Ectodermal cell (in vitro differentiated cells): ENCODE measurements around the gene VGLL2.

Source experiments
- H3K27ac ChIP-seq: 2 replicates; pipeline ENCODE4 v1.7.0; 2013; ENCODE audit warnings: mild to moderate bottlenecking, low read depth, low read length; ENCODE audit not compliant: insufficient read depth, poor library complexity, severe bottlenecking
- H3K27me3 ChIP-seq: 2 replicates; pipeline ENCODE4 v1.7.0; 2013; ENCODE audit warnings: mild to moderate bottlenecking, low read length; ENCODE audit not compliant: insufficient read depth, control insufficient read depth, poor library complexity, severe bottlenecking
- H3K36me3 ChIP-seq: one replicate; pipeline ENCODE4 v1.7.0; 2013; ENCODE audit warnings: low read length; ENCODE audit not compliant: control insufficient read depth, insufficient read depth
- H3K4me1 ChIP-seq: one replicate; pipeline ENCODE4 v1.7.0; 2013; ENCODE audit warnings: low read length; ENCODE audit not compliant: control insufficient read depth, insufficient read depth
- H3K4me3 ChIP-seq: 2 replicates; pipeline ENCODE4 v1.7.0; 2013; ENCODE audit warnings: low read depth, low read length, control low read depth; ENCODE audit not compliant: insufficient read depth
- H3K9me3 ChIP-seq: 2 replicates; pipeline ENCODE4 v1.7.0; 2013; ENCODE audit warnings: mild to moderate bottlenecking, low read length, moderate library complexity; ENCODE audit not compliant: control insufficient read depth
- WGBS, 2 experiments: methylation state at CpG; one replicate each; pipeline ENCODE4 v1.1.7; 2013; ENCODE audit warnings: missing lambda C conversion rate in 2 of 2; 5-methylcytosine and 5-hydroxymethylcytosine counted together

VGLL2 gene

DNA sequence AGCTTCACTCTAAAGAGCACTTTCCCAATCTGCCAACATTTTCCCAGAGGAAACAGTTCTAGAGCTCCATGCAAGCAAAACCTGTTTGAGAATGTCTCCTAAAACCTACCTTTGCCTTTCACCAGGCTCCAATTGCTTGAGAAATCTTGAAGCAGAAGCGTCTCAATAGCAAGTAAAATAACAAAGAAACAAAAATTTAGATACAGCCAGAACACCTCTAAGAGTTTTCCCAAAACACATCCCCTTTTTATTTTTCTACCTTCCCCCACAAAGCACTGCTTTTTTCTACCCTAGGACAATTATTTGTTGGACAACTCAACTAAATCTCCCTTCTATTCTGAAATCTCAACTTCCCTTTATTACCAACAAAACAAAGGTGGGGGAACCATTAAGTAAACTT lies 3.6 kb downstream of the VGLL2 start:
- peaks cover 99% of the 10 kb centered on the region for H3K27me3 ChIP-seq
- WGBS, 2 experiments = 44 to 60% methylated on average over 1 of the region's 1 CpG
- H3K9me3 ChIP-seq = no peaks in the 10 kb centered on the region
- H3K27ac ChIP-seq = no peak overlapping the region
- H3K4me3 ChIP-seq = no peak overlapping the region
- peaks cover 10% of the 10 kb centered on the region for H3K4me1 ChIP-seq
- H3K36me3 ChIP-seq = no peaks in the 10 kb centered on the region

DNA sequence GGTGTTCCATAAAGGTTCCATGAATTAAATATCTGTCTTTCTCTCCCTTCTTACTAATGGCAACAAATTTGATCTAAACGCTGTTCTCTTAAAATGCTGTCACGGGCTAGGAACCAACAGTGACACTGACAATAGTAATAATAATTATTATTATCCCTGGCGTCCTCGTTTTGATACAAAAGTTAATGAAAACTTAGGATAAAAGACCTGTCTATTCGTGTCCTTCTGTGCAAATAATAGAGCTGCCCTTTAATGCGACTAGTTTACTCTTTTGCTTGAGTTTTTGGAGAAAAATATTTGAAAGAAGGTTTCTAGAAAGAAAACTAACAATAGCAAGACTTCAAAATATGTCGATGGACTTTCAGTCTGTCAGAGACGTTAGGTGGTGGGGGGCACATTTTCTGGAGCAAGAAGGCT lies 4.3 kb downstream of the VGLL2 start:
- H3K9me3 ChIP-seq = no peaks in the 10 kb centered on the region
- peak overlapping the region; percentile 22 for H3K4me3 ChIP-seq
- H3K27ac ChIP-seq = no peak overlapping the region
- no peaks in the 10 kb centered on the region for H3K36me3 ChIP-seq
- H3K4me1 ChIP-seq = peaks cover 8% of the 10 kb centered on the region
- WGBS, 2 experiments = 13 to 15% methylated on average over 7 to 8 of the region's 8 CpGs
- H3K27me3 ChIP-seq = peaks cover 99% of the 10 kb centered on the region

DNA sequence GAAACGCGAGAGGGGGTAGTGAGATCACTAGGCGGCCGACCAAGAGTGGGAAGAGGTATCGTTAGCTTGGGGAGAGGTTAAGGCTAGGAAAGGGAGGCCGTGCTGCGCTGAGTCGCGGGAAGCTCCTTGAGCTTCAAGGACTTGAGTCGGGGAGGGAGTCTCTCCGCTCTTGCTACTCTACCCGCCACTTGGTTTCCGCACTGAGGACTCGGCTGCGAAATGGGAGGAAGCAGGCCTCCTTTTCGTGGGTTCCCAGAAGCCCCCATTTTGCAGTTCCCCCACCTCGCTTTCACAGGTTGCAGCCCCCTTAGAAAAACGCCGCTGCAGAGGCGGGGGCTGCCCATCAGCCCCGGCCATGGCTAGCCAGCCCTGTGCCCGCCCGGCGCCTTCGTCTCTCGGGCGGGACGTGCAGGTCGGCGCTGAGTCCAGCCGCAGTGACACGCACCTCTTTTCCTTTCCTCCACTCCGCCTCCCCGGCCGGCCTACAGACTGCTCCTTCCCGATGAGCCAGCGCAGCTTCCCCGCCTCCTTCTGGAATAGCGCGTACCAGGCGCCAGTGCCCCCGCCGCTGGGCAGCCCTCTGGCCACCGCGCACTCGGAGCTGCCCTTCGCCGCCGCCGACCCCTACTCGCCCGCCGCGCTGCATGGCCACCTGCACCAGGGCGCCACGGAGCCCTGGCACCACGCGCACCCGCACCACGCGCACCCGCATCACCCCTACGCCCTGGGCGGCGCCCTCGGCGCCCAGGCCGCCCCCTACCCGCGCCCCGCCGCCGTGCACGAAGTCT lies 4.9 kb downstream of the VGLL2 start:
- H3K36me3 ChIP-seq = no peaks in the 10 kb centered on the region
- H3K27ac ChIP-seq = no peak overlapping the region
- H3K4me3 ChIP-seq = peak overlapping the region; percentile 22
- no peaks in the 10 kb centered on the region for H3K9me3 ChIP-seq
- H3K4me1 ChIP-seq = peaks cover 3% of the 10 kb centered on the region
- 0% methylated on average over 74 of the region's 74 CpGs for whole genome bisulfite sequencing, 2 experiments
- H3K27me3 ChIP-seq = peaks cover 98% of the 10 kb centered on the region

DNA sequence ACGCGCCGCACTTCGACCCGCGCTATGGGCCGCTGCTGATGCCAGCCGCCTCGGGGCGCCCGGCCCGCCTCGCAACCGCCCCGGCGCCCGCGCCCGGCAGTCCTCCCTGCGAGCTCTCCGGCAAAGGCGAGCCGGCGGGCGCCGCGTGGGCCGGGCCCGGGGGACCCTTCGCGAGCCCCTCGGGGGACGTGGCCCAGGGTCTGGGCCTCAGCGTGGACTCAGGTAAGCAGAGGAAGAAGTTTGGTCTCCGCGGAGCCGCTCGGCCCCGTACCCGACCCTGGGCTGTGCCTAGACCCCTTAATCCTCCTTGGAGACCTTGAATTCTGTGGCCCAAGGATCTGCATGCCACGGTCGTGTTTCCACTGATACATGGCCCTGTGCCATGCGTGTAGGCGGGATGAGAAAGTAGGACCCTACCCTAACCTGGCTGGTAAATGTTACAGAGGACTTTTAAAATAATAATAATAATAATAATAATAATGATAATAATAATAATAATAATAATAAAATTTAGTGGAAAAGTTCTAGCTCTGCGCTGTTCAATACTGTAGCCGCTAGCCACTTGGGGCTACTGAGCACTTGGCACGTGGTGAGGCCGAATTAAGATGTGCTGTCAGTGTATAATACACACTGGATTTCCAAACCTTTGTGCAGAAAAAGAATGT lies 5.6 kb downstream of the VGLL2 start:
- H3K27me3 ChIP-seq = peaks cover 96% of the 10 kb centered on the region
- no peak overlapping the region for H3K27ac ChIP-seq
- WGBS, 2 experiments = 5% methylated on average over 48 of the region's 48 CpGs
- H3K4me3 ChIP-seq = peak overlapping the region; percentile 22
- H3K9me3 ChIP-seq = no peaks in the 10 kb centered on the region
- H3K4me1 ChIP-seq = peaks cover 3% of the 10 kb centered on the region
- no peaks in the 10 kb centered on the region for H3K36me3 ChIP-seq

DNA sequence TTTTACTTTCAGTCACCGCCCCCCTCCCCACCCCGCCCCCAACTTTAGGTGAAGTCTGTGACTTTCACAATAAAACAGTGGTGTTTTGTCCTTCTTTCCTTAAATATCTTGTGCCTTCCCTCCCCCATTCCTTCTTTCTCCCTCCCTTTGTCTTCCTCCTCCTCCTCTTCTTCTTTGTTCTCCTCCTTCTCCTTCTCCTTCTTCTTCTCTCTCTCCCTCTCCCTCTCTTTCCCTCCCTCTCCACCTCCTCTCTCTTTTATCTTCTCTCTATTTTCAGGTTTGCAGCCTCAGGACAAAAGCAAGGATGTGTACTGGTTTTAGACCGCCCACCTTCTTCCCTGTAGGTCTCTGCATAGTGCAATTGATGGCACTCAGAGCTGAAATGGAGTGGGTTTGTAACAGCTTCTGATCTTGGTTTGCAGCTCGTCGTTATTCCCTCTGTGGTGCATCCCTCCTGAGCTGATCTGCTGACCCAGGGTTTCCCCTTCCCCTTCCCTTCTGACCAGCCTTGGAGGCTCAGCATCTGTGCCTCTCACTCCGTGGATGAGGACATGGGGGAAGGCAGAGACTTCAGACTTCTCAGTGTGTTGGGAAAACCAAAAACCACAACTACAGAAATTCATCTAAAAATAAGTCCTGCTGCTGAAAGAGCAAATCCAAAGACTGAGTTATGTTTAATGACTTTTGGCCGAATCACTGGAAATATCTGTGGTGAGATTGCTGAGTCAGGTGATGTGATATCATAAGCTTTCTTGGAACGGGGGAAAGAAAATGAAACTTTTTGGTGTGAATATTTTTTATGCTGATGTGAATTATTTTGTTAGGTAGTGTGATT lies 6.9 kb downstream of the VGLL2 start:
- 27 to 30% methylated on average over 8 of the region's 8 CpGs for WGBS, 2 experiments
- Histone ChIP-seq H3K4me1 (peaks cover 3% of the 10 kb centered on the region), H3K4me3 (no peak overlapping the region), H3K9me3 (no peaks in the 10 kb centered on the region), H3K36me3 (no peaks in the 10 kb centered on the region), H3K27me3 (peaks cover 83% of the 10 kb centered on the region), H3K27ac (no peak overlapping the region)

DNA sequence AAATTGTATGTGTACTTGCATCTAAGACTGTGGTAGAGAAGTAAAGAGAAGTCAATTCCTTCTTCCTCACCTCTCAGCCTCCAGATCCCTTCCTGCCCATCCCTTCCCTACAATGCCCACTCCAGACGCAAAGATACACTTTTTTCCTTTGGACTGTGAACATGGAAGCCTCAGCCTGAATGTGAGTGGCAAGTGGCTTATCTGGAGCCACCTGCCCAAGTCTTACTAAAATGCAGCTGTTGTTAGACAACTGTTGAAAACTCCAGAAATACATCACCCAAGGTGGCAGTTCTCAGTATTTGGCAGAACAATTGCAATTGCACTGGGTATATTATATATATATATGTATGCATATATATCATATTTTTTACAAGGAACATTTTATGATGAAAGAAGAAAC lies 7.5 kb downstream of the VGLL2 start:
- Histone ChIP-seq H3K4me3 (no peak overlapping the region), H3K27ac (no peak overlapping the region), H3K4me1 (peaks cover 3% of the 10 kb centered on the region), H3K36me3 (no peaks in the 10 kb centered on the region), H3K9me3 (no peaks in the 10 kb centered on the region), H3K27me3 (peaks cover 77% of the 10 kb centered on the region)
- WGBS, 2 experiments = 89 to 92% methylated on average over 1 of the region's 1 CpG

DNA sequence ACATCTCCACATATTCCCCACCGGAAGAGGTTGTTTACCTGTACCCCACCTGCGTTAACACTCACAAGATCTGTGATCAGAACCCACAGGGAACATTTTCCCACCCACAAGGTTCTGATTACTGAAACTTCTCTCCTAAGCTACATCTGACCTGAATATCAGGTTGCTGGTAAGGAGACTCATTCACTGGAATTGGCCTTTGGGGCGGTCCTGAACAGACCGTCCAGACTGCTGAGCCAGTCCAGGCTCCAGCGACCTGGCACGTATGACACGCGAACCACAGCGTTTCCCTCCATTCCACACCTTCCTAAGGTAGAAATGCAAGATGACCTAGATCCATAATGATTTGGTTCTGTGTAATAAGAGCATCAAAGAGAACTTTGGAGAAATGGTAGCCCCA lies 9.8 kb downstream of the VGLL2 start:
- Histone ChIP-seq H3K27ac (no peak overlapping the region), H3K36me3 (no peaks in the 10 kb centered on the region), H3K4me1 (no peaks in the 10 kb centered on the region), H3K9me3 (no peaks in the 10 kb centered on the region), H3K4me3 (no peak overlapping the region), H3K27me3 (peaks cover 54% of the 10 kb centered on the region)
- 94 to 97% methylated on average over 6 to 9 of the region's 9 CpGs for WGBS, 2 experiments

DNA sequence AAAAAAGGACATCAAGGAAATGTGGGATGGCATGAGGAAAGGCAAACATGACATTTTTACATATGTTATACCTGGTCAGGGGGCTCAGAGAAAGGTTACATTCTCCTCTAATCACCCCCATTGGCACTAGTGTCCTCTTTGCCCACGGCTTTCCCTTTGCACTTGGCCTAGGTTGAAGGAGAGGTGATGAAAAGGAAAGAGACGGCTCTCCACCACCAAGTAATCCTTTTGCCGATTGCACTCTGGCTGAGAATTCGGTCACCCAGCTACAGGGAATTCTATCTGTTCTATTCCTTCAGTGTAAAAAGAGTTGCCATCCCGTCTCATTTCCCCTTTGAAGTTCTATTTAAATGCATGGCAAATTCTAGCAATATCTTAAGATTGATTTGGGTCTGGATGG lies 10.4 kb downstream of the VGLL2 start:
- Histone ChIP-seq H3K4me1 (no peaks in the 10 kb centered on the region), H3K9me3 (no peaks in the 10 kb centered on the region), H3K27me3 (peaks cover 49% of the 10 kb centered on the region), H3K27ac (no peak overlapping the region), H3K4me3 (no peak overlapping the region), H3K36me3 (no peaks in the 10 kb centered on the region)
- WGBS, 2 experiments = 76 to 89% methylated on average over 5 of the region's 5 CpGs

DNA sequence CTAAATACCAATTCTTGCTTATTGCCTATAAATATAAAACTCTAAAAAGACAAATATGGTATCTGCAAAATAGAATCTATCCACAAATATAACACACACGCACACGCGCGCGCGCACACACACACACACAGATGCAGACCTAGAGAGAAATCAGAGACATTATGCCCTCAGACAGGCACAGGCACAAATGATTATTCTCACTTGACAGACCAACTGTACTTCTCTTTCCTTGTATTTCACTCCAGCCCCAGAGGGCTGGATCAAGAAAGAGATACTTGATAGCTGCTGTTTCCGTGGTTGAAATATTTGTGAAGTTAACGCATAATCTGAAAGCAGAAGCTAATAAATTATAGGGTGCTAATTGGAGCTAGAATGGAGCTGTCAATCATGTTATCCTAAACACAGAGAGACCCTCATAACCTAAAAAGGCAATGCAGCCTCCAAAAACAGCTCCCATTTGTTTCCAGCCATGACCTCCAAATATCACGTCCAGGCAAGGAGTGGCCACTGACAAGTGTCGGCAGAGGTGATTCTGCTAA lies 11.5 kb downstream of the VGLL2 start:
- WGBS, 2 experiments = 92 to 97% methylated on average over 10 of the region's 10 CpGs
- Histone ChIP-seq H3K4me3 (no peak overlapping the region), H3K27ac (no peak overlapping the region), H3K4me1 (no peaks in the 10 kb centered on the region), H3K36me3 (no peaks in the 10 kb centered on the region), H3K9me3 (no peaks in the 10 kb centered on the region), H3K27me3 (peaks cover 37% of the 10 kb centered on the region)

DNA sequence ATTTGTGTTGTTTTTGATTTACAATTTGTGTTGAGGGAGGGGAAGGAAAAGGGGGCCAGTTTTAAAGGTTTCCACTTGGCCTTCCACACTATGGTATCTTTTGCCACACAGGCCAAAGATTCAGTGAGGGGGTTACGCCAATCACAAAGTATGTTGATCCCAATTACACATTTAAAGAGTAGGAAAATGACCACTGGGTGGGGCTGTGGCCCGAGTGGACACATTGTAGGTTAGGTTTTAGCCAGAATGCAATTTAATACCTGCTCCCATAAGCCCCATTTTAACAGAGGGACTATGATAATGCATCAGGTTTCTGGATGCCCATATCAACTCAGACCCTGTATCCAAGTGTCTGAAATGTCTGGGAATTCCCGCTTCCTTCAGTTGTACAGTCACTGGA lies 15.6 kb downstream of the VGLL2 start:
- no peaks in the 10 kb centered on the region for H3K27me3 ChIP-seq
- H3K4me1 ChIP-seq = no peaks in the 10 kb centered on the region
- H3K36me3 ChIP-seq = no peaks in the 10 kb centered on the region
- no peaks in the 10 kb centered on the region for H3K9me3 ChIP-seq
- no peak overlapping the region for H3K27ac ChIP-seq
- WGBS, 2 experiments = 75 to 88% methylated on average over 3 of the region's 3 CpGs
- no peak overlapping the region for H3K4me3 ChIP-seq
